ENCODE data around the gene NPDC1.
A peak's percentile ranks its signal among the peaks of the same experiment; 100 is the strongest.

Gene NPDC1, protein sequence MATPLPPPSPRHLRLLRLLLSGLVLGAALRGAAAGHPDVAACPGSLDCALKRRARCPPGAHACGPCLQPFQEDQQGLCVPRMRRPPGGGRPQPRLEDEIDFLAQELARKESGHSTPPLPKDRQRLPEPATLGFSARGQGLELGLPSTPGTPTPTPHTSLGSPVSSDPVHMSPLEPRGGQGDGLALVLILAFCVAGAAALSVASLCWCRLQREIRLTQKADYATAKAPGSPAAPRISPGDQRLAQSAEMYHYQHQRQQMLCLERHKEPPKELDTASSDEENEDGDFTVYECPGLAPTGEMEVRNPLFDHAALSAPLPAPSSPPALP

DNA sequence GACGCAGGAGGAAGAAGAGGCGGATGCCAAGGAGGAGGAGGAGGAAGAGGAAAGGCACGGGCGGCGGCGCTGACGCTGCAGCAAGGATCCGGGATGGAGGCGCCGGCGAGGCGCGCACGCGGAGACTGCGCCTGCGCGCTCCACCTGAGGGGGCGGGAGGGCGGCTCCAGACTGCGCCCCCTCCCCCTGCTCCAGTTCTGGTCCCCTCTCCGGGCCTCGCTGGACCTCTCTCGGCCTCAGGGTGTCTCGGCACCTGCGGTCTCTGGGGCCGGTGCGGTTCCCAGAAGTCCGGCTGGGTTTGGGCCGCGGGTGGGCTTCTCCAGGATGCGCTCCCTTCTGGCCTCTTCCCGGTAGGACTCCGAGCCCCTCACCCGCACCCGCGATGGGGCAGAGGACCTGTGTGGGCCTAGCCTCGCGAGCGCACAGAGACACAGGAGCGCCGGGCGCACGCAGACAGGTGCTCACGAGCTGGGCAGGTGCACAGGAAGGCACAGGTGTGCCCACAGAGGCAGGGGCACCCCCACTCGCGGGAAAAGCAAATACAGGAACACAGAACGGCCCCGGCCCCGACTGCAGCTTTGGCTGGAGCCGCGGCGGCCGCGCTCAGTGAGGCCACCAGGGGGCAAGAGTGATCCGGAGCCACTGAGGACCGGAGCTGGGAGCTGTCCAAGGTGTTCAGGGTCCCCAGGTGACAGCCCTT is at the start of gene NPDC1:
TSS of gene NPDC1 (minus strand) at position 90 of the 700 bp plus-strand sequence. CDS start 188 bp downstream, outside the sequence.
- DNase-seq = peak; percentile 86

GRCh38 chr9:137089232-137089947 is 43.4 kb upstream of the NPDC1 start:
- DNase-seq = no peak

DNA sequence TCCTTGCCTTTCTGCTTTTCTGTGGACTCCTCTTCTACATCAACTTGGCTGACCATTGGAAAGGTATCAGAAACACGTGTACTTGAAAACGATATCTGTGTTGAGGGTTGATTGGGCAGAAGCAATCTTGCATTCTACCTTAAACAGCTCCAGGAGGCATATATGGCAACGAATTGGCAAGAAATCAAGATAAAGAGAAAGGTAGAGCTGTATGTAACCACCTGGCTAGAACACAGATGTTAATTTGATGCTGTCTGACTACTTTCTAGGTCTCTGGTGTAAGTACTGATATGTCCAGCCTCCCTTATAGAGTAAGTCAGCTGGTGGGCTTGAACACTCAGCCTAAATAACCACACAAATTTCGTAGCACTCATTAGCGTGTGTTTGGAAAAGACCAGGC is 42.1 kb upstream of the NPDC1 start:
- DNase-seq = no peak

- no peak for DNase-seq
Measured at GRCh38 chr9:137087409-137087925, 41.5 kb upstream of the NPDC1 start.

DNA sequence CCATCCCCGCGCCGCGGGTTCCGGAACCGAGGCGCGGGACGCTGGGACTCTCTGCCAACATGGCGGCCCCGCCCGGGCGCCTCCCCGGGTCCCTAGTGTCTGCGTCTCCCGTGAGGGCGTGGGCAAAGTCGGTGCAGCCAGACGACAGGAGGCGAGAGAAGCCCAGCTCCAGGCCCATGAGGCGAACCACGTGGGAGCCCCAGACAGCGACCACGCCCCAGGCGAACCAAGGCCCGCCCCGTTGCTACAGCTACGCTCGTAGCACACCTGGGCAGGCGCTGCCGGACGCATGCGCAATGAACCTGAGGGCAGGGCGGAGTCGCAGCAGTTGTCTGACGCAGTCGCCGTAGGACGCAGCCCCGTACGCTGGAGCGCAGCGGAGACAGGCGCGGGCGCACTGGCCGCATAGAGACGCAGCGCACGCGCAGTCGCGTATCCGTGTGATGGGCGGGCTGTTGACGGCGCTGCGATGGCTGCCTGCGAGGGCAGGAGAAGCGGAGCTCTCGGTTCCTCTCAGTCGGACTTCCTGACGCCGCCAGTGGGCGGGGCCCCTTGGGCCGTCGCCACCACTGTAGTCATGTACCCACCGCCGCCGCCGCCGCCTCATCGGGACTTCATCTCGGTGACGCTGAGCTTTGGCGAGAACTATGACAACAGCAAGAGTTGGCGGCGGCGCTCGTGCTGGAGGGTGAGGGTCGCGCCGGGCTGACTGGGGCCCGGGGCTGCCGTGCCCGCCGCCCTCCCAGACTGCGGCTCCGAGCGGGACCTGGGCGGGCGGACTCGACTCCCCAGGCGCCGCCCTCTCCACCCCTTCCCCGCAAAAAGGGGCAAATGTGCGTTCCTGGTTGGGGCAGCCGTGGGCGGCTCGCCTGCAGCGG is 40.8 kb upstream of the NPDC1 start, which contains the start of gene MAN1B1:
TSS of gene MAN1B1 (plus strand) at position 455 of the 878 bp plus-strand sequence. CDS start at position 470, 15 bp downstream.
- DNase-seq = peak; percentile 100

DNA sequence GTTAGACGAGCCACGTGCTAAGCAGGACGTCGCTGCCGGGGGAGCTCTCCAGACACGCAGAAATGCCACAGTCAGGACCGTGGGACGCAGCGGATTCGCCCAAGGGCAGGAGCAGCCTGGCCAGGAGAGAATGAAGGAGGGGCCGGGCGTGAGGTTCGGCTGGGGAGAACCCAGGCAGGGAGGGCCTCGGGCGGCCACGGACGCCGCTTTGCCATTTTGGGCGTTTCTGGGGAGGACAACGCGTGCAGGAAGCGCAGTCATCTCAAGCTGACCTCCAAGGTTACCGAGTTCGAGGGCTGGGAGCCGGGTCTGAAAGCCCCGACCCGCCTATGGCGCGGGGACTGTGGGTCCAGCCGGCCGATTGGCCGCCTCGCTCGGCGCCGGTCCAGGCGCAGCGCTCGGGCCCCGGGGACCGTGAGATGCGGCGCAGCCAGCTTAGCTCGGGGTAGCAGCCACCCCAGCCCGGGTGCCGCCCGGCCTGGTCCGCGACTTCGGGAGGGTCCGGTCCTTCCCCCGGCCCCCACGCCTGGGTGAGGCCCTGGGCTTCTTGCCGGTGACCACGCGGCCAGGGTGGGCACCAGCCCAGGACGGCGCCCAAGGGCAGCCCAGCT is 40.0 kb upstream of the NPDC1 start:
- peak; percentile 27 for DNase-seq

DNA sequence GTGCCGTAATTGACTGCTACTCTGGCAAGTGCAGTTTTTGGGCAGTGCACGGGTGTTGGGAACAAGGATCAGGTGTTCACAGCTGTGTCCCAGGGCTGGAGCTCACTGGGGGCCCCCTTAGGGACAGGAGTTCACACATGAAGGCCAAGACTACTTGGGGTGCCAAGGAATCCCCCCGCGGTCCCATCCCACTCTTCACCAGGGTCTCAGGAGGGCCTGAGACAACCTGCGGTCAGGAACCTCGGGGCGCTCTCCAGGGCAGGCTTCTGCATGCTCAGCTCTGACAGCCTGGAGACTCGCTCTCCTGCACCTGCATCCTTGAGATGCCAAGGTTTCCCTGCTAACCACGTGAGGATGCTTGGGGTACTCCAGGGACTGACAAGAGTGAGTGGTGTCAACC is 38.5 kb upstream of the NPDC1 start:
- DNase-seq = no peak

- DNase-seq = no peak
Measured at GRCh38 chr9:137083394-137084004, 37.5 kb upstream of the NPDC1 start.

DNA sequence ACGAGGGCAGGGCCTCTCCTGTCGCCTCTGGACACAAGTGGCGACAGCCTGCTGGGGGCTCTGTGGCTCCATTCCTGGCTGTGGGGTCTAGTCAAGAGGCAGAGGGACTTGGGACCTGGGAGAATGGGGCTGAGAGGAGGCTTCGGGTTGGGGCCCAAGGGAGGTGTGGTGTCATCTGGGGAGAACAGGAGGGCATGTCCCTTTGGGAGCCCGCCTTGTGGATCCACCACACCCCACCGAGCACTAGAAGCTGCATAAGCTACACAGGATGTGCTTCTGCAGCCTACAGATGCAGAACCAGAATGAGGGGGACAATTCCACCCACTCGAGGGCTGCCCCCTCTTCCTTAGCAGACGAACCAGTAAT is 36.9 kb upstream of the NPDC1 start:
- no peak for DNase-seq

- no peak for DNase-seq
Measured at GRCh38 chr9:137082222-137082924, 36.4 kb upstream of the NPDC1 start.

GRCh38 chr9:137080260-137081122 is 34.5 kb upstream of the NPDC1 start:
- DNase-seq = no peak

GRCh38 chr9:137079401-137079787 is 33.4 kb upstream of the NPDC1 start:
- no peak for DNase-seq

DNA sequence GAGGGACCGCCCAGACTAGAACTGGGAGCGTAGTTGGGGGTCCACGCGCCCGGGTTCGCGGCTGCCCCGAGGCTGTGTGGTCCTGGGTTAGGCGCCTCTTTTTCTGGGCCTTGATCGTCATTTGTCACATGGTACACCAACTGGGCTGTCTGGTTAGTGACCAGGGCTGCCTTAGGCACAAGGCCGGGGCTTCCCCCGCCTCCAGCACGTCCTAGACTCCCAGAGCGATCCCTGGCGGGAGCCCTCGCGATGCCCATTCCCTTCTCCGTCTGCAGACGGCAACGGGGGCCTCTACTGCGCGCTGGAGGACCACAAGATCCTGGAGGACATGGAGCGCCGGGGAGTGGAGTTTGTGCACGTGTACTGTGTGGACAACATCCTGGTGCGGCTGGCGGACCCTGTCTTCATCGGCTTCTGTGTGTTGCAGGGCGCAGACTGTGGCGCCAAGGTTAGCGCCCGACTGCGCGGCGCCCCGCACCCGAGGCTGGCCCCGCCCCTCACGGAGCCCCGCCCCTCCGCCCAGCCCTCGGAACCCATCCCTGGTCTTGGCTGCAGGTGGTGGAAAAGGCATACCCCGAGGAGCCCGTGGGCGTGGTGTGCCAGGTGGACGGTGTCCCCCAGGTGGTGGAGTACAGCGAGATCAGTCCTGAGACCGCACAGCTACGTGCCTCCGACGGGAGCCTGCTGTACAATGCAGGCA is 32.9 kb upstream of the NPDC1 start:
- DNase-seq = no peak

DNA sequence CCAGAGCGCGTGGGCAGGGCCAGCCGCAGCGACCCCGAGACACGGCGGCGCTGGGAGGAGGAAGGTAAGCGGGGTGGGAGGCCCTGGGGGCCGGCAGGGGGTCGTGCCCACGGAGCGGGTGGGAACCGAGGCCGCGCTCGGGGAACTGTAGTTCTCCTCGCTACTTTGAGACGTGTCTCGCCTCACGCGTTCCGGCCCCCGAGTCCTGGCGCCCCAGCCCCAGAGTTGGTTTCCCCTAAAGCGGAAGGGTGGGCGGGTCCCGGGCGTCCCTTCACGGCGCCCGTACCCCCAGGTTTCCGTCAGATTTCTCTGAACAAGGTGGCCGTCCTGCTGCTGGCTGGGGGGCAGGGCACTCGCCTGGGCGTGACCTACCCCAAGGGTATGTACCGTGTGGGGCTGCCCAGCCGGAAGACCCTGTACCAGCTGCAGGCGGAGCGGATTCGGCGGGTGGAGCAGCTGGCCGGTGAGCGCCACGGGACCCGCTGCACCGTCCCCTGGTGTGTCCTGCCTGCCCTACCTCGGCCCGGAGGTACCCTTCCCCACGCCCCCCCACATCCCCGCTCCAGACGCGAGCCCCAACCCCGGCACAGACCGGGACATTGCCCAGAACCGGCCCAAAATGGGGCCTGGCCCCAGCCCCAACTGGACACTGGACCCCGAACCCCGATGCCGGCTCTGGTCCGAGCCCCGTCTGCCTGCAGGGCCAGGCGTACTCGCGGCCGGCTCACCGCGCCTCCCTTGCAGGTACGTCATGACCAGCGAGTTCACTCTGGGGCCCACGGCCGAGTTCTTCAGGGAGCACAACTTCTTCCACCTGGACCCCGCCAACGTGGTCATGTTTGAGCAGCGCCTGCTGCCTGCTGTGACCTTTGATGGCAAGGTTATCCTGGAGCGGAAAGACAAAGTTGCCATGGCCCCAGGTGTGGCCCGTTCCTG is 32.0 kb upstream of the NPDC1 start:
- DNase-seq = peak; percentile 48

GRCh38 chr9:137077010-137077747 is 31.2 kb upstream of the NPDC1 start, which contains the start of gene UAP1L1:
Gene UAP1L1, plus strand, starts transcription at chr9:137077517. Its CDS starts 16 bp downstream, at chr9:137077533.
- peak; percentile 70 for DNase-seq

DNA sequence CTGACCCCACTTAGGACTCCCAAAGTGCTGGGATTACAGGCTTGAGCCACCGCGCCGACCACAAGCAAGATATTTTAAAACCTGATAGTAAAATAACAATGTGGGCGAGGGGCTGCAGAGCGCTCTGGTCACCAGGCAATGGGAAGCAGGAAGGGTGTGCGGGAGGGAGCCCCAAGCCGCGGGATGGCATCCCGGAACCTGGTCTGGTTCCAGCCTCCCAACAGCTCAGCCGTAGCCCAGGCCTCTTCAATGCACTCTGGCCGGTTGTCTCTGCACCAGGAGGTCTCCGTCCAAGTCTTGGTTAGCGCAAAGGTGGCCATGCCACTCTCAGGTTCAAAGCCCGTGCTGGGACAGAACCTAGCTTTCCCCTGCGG is 30.6 kb upstream of the NPDC1 start:
- DNase-seq = no peak

GRCh38 chr9:137075275-137075775 is 29.3 kb upstream of the NPDC1 start:
- DNase-seq = no peak
